DND-41 (cell line): Measurements from ENCODE around the gene PHACTR1.

Source experiments
- EZH2 ChIP-seq: IDR thresholded peaks from 3 replicates; pipeline ENCODE4 v1.6.1; 2012; ENCODE audit warnings: borderline replicate concordance, low read depth, mild to moderate bottlenecking, moderate library complexity, low read length, inconsistent platforms; ENCODE audit not compliant: severe bottlenecking
- TF ChIP-seq, protein P1 (sequence below): IDR thresholded peaks from 2 replicates; pipeline ENCODE4 v1.5.1; 2012; ENCODE audit warnings: borderline replicate concordance, low read length, moderate library complexity, mild to moderate bottlenecking; ENCODE audit not compliant: poor library complexity, severe bottlenecking; ENCODE audit errors: extremely low read depth

- TF ChIP-seq, protein P1, sequence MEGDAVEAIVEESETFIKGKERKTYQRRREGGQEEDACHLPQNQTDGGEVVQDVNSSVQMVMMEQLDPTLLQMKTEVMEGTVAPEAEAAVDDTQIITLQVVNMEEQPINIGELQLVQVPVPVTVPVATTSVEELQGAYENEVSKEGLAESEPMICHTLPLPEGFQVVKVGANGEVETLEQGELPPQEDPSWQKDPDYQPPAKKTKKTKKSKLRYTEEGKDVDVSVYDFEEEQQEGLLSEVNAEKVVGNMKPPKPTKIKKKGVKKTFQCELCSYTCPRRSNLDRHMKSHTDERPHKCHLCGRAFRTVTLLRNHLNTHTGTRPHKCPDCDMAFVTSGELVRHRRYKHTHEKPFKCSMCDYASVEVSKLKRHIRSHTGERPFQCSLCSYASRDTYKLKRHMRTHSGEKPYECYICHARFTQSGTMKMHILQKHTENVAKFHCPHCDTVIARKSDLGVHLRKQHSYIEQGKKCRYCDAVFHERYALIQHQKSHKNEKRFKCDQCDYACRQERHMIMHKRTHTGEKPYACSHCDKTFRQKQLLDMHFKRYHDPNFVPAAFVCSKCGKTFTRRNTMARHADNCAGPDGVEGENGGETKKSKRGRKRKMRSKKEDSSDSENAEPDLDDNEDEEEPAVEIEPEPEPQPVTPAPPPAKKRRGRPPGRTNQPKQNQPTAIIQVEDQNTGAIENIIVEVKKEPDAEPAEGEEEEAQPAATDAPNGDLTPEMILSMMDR = no peak
- no peak for TF ChIP-seq EZH2
These were observed 45.0 kb downstream of the PHACTR1 start for GRCh38 chr6:12761376-12762115.
